Gastroesophageal sphincter (tissue), 3 donors: ENCODE data around the gene CARD9.

Experiments used
- POLR2AphosphoS5 ChIP-seq: sonication (generic); formaldehyde crosslinking; IDR thresholded peaks from one replicate; pipeline ENCODE4 v1.6.1; 2017; ENCODE audit warnings: antibody characterized with exemption
- TF ChIP-seq, protein P1 (sequence below), 4 experiments: fragments of 200-600 bp in 2 of 4; fragments of 450-650 bp in 2 of 4; sonication (generic) in 1 of 4; IDR thresholded peaks; one replicate each; pipeline ENCODE4 v1.5.1; 2017 to 2019; ENCODE audit warnings: antibody characterized with exemption in 4 of 4, mild to moderate bottlenecking in 2 of 4, moderate library complexity in 2 of 4

DNA sequence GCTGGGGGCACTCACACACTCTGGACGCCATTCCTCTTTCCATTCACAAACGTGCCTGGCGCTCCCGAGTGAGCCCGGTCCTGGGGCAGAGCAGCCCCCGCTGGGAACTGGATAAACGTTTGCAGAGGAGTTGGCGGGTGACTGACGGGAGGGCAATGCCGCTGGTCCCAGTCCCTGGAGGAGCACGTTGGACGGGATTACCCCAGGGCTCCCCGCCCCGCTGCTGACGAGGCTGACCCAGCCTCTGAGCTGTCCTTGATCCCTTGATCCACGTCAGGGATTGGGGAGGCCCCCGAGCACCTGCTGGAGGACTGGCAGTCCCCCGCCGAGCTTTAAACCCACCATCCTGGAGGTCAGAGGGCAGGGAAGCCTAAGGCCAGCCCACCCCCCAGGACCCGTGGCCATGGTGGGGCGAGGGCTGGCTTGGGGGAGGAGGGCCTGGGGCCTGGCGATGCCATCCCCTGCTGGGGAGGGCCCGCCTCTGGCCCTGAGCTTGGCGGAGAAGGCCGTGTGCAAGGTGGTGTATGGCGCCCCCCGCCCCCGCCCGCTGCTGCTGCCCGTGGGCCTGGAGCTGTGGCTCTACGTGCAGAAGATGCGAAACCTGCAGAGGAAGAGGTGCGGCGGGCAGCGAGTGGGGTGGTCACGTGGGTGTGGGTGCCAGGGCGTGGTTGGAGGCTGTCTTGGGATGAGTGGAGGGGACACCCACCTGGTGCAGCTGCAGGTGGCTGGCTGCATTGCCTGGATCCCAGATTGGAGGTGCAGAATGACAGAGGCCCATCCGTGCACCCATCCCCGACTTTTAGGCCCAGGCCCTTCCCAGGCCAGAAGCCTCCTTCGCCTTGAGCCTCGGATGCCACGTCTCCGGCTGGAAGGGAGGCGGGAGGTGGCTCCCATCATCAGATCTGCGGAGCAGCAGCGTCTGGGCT lies 41.6 kb downstream of the CARD9 start:
- TF ChIP-seq, protein P1, sequence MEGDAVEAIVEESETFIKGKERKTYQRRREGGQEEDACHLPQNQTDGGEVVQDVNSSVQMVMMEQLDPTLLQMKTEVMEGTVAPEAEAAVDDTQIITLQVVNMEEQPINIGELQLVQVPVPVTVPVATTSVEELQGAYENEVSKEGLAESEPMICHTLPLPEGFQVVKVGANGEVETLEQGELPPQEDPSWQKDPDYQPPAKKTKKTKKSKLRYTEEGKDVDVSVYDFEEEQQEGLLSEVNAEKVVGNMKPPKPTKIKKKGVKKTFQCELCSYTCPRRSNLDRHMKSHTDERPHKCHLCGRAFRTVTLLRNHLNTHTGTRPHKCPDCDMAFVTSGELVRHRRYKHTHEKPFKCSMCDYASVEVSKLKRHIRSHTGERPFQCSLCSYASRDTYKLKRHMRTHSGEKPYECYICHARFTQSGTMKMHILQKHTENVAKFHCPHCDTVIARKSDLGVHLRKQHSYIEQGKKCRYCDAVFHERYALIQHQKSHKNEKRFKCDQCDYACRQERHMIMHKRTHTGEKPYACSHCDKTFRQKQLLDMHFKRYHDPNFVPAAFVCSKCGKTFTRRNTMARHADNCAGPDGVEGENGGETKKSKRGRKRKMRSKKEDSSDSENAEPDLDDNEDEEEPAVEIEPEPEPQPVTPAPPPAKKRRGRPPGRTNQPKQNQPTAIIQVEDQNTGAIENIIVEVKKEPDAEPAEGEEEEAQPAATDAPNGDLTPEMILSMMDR (IDR thresholded peaks at IDR 0.05), result no peak
- TF ChIP-seq POLR2AphosphoS5, result no peak
